Fibroblast of pulmonary artery (primary cell): ENCODE measurements around the gene TCP11.

ENCODE experiments used
- DNase-seq: peaks from one replicate; pipeline ENCODE4 v3.0.0-alpha.2; 2010; ENCODE audit warnings: low read depth
- H3K4me3 ChIP-seq: replicated peaks from 2 replicates; pipeline ENCODE4 v1.5.1; 2011; ENCODE audit warnings: low read depth, mild to moderate bottlenecking, control low read depth, low read length, moderate library complexity
- TF ChIP-seq, protein P1 (sequence below): IDR thresholded peaks from 2 replicates; pipeline ENCODE4 v1.5.1; 2011; ENCODE audit warnings: mild to moderate bottlenecking, control low read depth, low read length, inconsistent platforms; ENCODE audit errors: missing control alignments

The TCP11 gene

DNA sequence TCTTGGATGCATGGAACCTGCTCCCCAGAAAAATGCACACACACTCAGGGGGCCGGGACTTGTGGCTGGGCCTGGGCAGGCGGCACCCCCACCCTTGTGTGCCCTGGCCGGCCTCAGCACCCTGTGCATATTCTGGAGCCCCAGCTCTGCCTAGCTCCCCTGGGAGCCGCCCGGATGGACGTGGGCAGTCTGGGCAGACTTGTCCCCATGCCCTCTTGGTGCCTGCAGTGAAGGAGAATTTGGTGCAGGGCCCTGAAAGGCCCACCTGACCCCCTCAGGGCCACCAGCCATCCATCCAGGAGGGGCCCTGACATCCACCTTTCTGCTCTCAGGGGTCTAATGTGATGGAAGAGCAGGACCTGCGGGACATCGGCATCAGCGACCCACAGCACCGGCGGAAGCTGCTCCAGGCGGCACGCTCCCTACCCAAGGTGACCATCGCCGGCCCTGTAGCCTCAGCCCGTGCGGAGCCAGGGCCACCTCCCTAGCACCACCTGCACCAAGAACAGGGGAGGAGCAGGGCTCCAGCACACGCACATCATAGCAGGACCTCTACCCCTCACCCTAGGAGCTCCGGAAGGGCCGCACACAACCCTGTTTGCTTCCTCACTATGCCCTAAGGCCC lies 62.8 kb downstream of the TCP11 start:
- no peak for DNase-seq
- no peak overlapping the region for H3K4me3 ChIP-seq
- TF ChIP-seq, protein P1, sequence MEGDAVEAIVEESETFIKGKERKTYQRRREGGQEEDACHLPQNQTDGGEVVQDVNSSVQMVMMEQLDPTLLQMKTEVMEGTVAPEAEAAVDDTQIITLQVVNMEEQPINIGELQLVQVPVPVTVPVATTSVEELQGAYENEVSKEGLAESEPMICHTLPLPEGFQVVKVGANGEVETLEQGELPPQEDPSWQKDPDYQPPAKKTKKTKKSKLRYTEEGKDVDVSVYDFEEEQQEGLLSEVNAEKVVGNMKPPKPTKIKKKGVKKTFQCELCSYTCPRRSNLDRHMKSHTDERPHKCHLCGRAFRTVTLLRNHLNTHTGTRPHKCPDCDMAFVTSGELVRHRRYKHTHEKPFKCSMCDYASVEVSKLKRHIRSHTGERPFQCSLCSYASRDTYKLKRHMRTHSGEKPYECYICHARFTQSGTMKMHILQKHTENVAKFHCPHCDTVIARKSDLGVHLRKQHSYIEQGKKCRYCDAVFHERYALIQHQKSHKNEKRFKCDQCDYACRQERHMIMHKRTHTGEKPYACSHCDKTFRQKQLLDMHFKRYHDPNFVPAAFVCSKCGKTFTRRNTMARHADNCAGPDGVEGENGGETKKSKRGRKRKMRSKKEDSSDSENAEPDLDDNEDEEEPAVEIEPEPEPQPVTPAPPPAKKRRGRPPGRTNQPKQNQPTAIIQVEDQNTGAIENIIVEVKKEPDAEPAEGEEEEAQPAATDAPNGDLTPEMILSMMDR = no peak

DNA sequence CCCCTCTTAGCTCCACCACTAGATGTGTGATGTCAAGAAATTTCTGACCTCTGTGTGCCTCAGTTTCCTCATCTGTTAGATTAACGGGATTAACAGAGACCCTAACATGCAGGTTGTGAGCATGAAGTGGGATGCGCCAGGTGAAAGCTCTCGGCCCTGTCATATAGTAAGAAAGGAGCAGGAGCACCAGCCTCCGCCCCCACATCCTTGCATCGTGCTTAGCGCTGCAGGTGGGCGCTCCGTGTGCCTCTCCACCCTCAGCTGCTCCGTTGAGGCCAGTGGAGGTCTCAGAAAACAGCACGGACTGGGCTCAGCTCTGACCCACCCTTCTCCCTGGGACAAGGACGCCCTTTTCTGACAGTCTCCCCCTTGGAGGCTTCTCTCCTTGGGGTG lies 63.4 kb downstream of the TCP11 start:
- TF ChIP-seq, protein P1 = no peak
- no peak overlapping the region for H3K4me3 ChIP-seq
- DNase-seq = no peak

DNA sequence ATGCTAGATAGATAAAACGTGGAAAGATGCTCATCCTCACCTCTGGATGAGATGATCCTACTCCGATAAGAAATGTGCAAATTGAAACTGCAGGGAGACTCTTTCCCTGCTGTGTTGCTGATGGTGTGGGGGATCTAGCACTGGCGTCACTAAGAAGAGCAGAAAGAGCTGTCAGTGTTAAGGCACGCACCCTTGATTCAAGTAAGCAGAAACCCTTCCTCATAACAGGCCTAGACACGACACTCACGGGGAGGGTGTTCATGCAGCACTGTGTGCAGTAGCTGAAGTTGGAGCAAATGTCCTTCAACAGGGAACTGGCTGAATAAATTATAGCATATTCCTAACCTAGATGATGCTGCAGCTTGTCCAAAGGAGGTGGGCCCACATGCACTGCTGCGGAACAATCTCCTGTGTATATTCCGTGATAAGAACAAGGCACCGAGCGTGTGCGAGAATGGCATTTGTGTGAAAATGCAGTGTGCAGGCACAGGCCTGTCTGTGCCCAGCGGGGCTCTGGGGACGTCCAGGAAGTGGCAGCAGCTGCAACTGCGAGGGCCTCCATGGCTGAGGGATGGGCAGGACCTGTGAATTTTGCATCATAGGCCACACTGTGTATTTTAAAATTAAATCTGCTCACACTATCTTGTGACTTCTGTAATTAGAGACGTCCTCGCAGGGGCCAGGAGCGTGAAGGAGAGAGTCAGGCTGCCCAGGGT lies 64.0 kb downstream of the TCP11 start:
- H3K4me3 ChIP-seq = no peak overlapping the region
- DNase-seq = no peak
- TF ChIP-seq, protein P1 = no peak

DNA sequence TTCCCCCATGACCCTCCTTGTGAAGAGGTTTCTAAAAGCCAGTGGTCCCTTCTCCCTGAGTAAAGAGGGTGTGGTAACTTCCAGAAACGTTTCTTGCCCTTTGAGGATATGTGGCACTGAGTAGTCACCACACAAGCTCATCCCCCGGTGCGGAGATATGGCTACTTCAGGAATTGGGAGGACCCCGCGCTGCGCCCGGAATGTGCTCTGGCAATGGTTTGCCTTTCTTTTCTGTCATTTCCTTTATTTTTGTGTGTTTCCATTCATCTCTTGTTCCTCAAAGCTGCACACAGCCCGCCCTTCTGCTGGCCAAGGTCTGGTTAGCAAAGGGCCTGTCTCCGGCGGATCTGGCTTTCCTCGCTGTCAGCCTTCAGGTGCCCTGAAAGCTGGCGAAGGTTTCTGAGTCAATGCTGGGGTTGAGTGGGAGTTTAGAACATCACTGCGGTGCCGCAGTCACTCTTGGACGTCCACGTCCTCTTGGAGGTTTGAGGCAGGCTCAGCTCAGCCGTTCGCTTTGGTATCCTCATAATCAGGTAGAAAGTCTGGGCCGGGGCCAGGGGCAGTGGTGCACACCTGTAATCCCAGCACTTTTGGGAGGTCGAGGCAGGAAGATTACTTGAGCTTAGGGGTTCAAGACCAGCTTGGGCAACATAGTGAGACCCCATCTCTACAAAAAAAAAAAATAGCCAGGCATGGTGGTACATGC lies 67.2 kb downstream of the TCP11 start:
- no peak overlapping the region for H3K4me3 ChIP-seq
- TF ChIP-seq, protein P1 = no peak
- DNase-seq = no peak

DNA sequence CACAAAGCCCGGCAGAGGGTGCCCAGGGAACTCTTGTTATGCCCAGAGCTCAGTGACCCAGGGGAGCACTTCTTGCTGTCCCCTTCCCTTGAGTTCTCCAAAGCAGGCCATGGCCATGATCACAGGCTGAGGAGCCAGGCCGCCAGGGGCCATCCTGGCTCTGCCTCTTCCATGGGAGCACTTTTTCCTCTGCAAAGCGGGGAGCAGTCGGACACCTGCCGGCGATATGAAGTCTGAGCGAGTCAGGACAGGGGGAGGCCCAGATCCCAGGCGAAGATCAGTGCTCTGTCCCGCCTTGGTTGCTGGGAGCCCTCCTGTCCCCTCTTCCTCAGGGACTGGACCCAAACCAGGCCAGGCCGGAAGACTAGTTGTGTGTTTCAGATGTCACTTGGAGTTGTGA lies 67.9 kb downstream of the TCP11 start:
- H3K4me3 ChIP-seq = no peak overlapping the region
- DNase-seq = no peak
- TF ChIP-seq, protein P1 = no peak

DNA sequence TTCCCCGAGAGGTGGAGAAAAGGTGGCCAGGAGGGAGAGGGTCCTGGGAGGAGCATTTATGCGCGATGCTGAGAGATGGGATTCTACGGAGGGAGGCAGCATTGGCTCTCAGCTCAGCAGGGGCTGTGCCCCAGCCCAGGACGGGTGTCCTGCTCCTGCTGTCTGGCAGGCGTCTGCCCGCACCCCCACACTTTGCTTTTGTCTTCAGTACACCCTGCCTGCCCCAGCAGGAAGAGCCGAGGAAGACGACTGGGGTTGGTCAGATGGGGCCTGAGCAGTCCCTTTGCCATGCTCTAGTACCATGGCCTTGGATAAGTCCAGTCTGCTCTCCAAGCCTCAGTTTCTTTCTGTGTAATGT lies 68.5 kb downstream of the TCP11 start:
- no peak for DNase-seq
- no peak overlapping the region for H3K4me3 ChIP-seq
- TF ChIP-seq, protein P1 = no peak
